H1 (cell line): ENCODE measurements around the gene SMU1. TPM values are rescaled to one million over a fixed set of nuclear protein-coding genes. Genes with fewer than 3 reads are reported as not detected.

ENCODE experiments used
- CTCF ChIA-PET: fragments of 300-600 bp; sonication (Branson Sonifier 250); formaldehyde crosslinking; loops from one replicate; lab custom pipeline; 2021; ENCODE audit not compliant: partially characterized antibody; lab: Charles Lee
- POLR2A ChIA-PET: fragments of 300-600 bp; sonication (Branson Sonifier 250); formaldehyde crosslinking; loops from one replicate; lab custom pipeline; 2021; ENCODE audit warnings: inconsistent platforms; ENCODE audit not compliant: partially characterized antibody; lab: Charles Lee
- DNase-seq, 2 experiments: peaks; one replicate each; pipeline versions ENCODE4 v3.0.0 to v3.0.0-alpha.2; 2010 to 2022; ENCODE audit warnings: low spot score in 2 of 2, low read depth in 1 of 2, mixed read lengths in 1 of 2
- FAIRE-seq: peaks from 2 replicates; lab custom pipeline; 2011; peaks lifted over from hg19 to GRCh38; lab: Jason Lieb, UNC
- H2AFZ ChIP-seq: 2 replicates; pipeline ENCODE4 v1.8.1; 2012; ENCODE audit warnings: low read length, inconsistent platforms
- H2AK5ac ChIP-seq: 2 replicates; pipeline ENCODE4 v1.6.1; 2013; ENCODE audit warnings: low read depth, low read length
- H2BK120ac ChIP-seq: replicated peaks from 2 replicates; pipeline ENCODE3; 2013; ENCODE audit warnings: low read depth, low read length, inconsistent platforms
- H2BK12ac ChIP-seq: 2 replicates; pipeline ENCODE4 v1.6.1; 2013; ENCODE audit warnings: low read depth, low read length
- H2BK15ac ChIP-seq: 2 replicates; pipeline ENCODE4 v1.6.1; 2013; ENCODE audit warnings: low read length
- H2BK20ac ChIP-seq: 2 replicates; pipeline ENCODE4 v1.6.1; 2013; ENCODE audit warnings: low read length
- H2BK5ac ChIP-seq: 2 replicates; pipeline ENCODE4 v1.6.1; 2013; ENCODE audit warnings: low read depth, low read length
- H3K14ac ChIP-seq: 2 replicates; pipeline ENCODE4 v1.6.1; 2013; ENCODE audit warnings: inconsistent platforms; ENCODE audit not compliant: insufficient read length
- H3K18ac ChIP-seq: 2 replicates; pipeline ENCODE4 v1.6.1; 2013; ENCODE audit warnings: low read length; ENCODE audit errors: extremely low read depth
- H3K23ac ChIP-seq: 2 replicates; pipeline ENCODE4 v1.6.1; 2013; ENCODE audit warnings: inconsistent platforms; ENCODE audit not compliant: insufficient read length
- H3K23me2 ChIP-seq: 2 replicates; pipeline ENCODE4 v1.6.1; 2013; ENCODE audit warnings: low read depth, low read length
- H3K27ac ChIP-seq: 2 replicates; pipeline ENCODE4 v1.6.1; 2011; ENCODE audit warnings: low read depth, low read length, inconsistent platforms
- H3K27me3 ChIP-seq, 4 experiments: replicated peaks in 1 of 4; 1 replicate in 1 of 4; 2 replicates in 3 of 4; pipeline versions ENCODE4 v1.6.1 to v1.8.1; 2011 to 2013; ENCODE audit warnings: low read length in 3 of 4, mild to moderate bottlenecking in 3 of 4, inconsistent platforms in 2 of 4, mixed read lengths in 2 of 4, moderate library complexity in 1 of 4; ENCODE audit not compliant: control insufficient read depth in 3 of 4, insufficient read depth in 3 of 4; ENCODE audit errors: extremely low read depth in 1 of 4
- H3K36me3 ChIP-seq, 4 experiments: 2 replicates each; pipeline versions ENCODE4 v1.6.1 to v1.8.1; 2011 to 2013; ENCODE audit warnings: mild to moderate bottlenecking in 4 of 4, low read length in 3 of 4, moderate library complexity in 2 of 4, control low read depth in 1 of 4, inconsistent platforms in 1 of 4; ENCODE audit not compliant: insufficient read depth in 4 of 4, control insufficient read depth in 2 of 4
- H3K4ac ChIP-seq: replicated peaks from 2 replicates; pipeline ENCODE3; 2013; ENCODE audit warnings: low read length, low read depth, mixed read lengths, inconsistent platforms; ENCODE audit not compliant: insufficient read length
- H3K4me1 ChIP-seq, 4 experiments: replicated peaks in 1 of 4; 1 replicate in 1 of 4; 2 replicates in 3 of 4; pipeline versions ENCODE4 v1.6.1 to v1.8.1; 2011 to 2013; ENCODE audit warnings: low read length in 3 of 4, inconsistent platforms in 2 of 4, mixed read lengths in 1 of 4; ENCODE audit not compliant: insufficient read depth in 4 of 4, control insufficient read depth in 3 of 4
- H3K4me2 ChIP-seq, 2 experiments: 2 replicates each; pipeline versions ENCODE4 v1.6.1 to v1.8.1; 2011 to 2013; ENCODE audit warnings: low read depth in 2 of 2, low read length in 2 of 2, control low read depth in 1 of 2, inconsistent platforms in 1 of 2, mild to moderate bottlenecking in 1 of 2; ENCODE audit not compliant: insufficient read depth in 1 of 2
- H3K4me3 ChIP-seq, 4 experiments: fragments of 200-600, 300-600 bp in 1 of 4; sonication (generic), shearing (Covaris generic), sonication (Bioruptor Twin) in 1 of 4; 2 replicates each; pipeline versions ENCODE4 v1.5.1 to v1.8.1; 2011 to 2016; ENCODE audit warnings: low read length in 4 of 4, low read depth in 3 of 4, control low read depth in 2 of 4, inconsistent platforms in 2 of 4, mild to moderate bottlenecking in 2 of 4, mixed read lengths in 1 of 4, moderate library complexity in 1 of 4; ENCODE audit not compliant: insufficient read depth in 2 of 4; ENCODE audit errors: extremely low read depth in 1 of 4
- H3K56ac ChIP-seq: replicated peaks from 2 replicates; pipeline ENCODE3; 2013; ENCODE audit warnings: low read depth, mild to moderate bottlenecking, mixed read lengths, low read length, inconsistent platforms; ENCODE audit not compliant: insufficient read length
- H3K79me1 ChIP-seq: 2 replicates; pipeline ENCODE4 v1.6.1; 2013; ENCODE audit warnings: low read depth, low read length, control low read depth
- H3K79me2 ChIP-seq, 2 experiments: 2 replicates each; pipeline versions ENCODE4 v1.6.1 to v1.8.1; 2012 to 2013; ENCODE audit warnings: low read length in 2 of 2, mild to moderate bottlenecking in 2 of 2, inconsistent platforms in 1 of 2; ENCODE audit not compliant: insufficient read depth in 2 of 2, control insufficient read depth in 1 of 2
- H3K9ac ChIP-seq, 4 experiments: replicated peaks in 1 of 4; 1 replicate in 1 of 4; 2 replicates in 3 of 4; pipeline versions ENCODE4 v1.6.1 to v1.8.1; 2011 to 2013; ENCODE audit warnings: low read depth in 3 of 4, low read length in 3 of 4, control low read depth in 2 of 4, mild to moderate bottlenecking in 2 of 4, moderate library complexity in 2 of 4, inconsistent platforms in 1 of 4; ENCODE audit errors: extremely low read depth in 1 of 4
- H3K9me3 ChIP-seq, 2 experiments: 2 replicates each; pipeline versions ENCODE4 v1.6.1 to v1.8.1; 2012 to 2013; ENCODE audit warnings: mild to moderate bottlenecking in 2 of 2, moderate library complexity in 2 of 2, control low read depth in 1 of 2, inconsistent platforms in 1 of 2, low read depth in 1 of 2, low read length in 1 of 2, mixed read lengths in 1 of 2; ENCODE audit not compliant: insufficient read depth in 2 of 2
- H4K20me1 ChIP-seq, 2 experiments: replicated peaks in 1 of 2; 2 replicates each; pipeline versions ENCODE3 to v1.8.1; 2011 to 2013; ENCODE audit warnings: inconsistent platforms in 2 of 2, low read length in 2 of 2, mild to moderate bottlenecking in 1 of 2; ENCODE audit not compliant: insufficient read depth in 2 of 2, control insufficient read depth in 1 of 2
- H4K5ac ChIP-seq: 2 replicates; pipeline ENCODE4 v1.6.1; 2013; ENCODE audit warnings: low read length, low read depth, mixed read lengths, inconsistent platforms; ENCODE audit not compliant: insufficient read length
- H4K8ac ChIP-seq: 2 replicates; pipeline ENCODE4 v1.8.0; 2013; ENCODE audit warnings: mild to moderate bottlenecking, moderate library complexity, low read length, inconsistent platforms; ENCODE audit not compliant: insufficient read depth; ENCODE audit errors: extremely low read depth
- H4K91ac ChIP-seq: replicated peaks from 2 replicates; pipeline ENCODE3; 2013; ENCODE audit warnings: low read length, mixed read lengths, inconsistent platforms; ENCODE audit not compliant: insufficient read length
- SIRT6 ChIP-seq: IDR thresholded peaks from one replicate; pipeline ENCODE4 v1.7.1; 2012; ENCODE audit warnings: low read length, inconsistent platforms
- WGBS, 2 experiments: shearing (Covaris generic) in 1 of 2; methylation state at CpG; one replicate each; pipeline versions ENCODE4 v1.1.6 to v1.1.7; 2013 to 2015; ENCODE audit warnings: low lambda C conversion rate in 2 of 2, mixed read lengths in 2 of 2, inconsistent platforms in 1 of 2, low coverage in 1 of 2, missing lambda C conversion rate in 1 of 2; ENCODE audit not compliant: insufficient replicate concordance in 2 of 2, insufficient coverage in 1 of 2, insufficient read length in 1 of 2; ENCODE audit errors: extremely low coverage in 1 of 2, missing lambda C conversion rate in 1 of 2; 5-methylcytosine and 5-hydroxymethylcytosine counted together
- polyA plus RNA-seq, 7 experiments: library from polyadenylated mRNA; depleted of rRNA in 3 of 7; stranded (reverse) in 5 of 7; unstranded in 2 of 7; fragments of >200 nt in 5 of 7; fragments of 200-250 nt in 2 of 7; gene quantifications; 1 replicate in 5 of 7; 2 replicates in 1 of 7; 4 replicates in 1 of 7; pipeline versions ENCODE4 v1.2.1 to v1.2.3, GENCODE V29; 2011 to 2013; ENCODE audit warnings: missing spikeins in 2 of 7, mixed read lengths in 2 of 7
- total RNA-seq: library from RNA; stranded (reverse); fragmentation: NEBNext Ultra II Directional; extraction: Animal tissue kit (Norgen Biotek cat#: 25700); gene quantifications from 2 replicates; pipeline ENCODE4 v1.2.1, GENCODE V29; 2021

Gene SMU1
- total and polyA plus RNA-seq, 2 of the 8 experiments (the other 6 are each of a cell fraction or from before 2014, with no cell fraction given), result 8.4 to 26.0 TPM

DNA sequence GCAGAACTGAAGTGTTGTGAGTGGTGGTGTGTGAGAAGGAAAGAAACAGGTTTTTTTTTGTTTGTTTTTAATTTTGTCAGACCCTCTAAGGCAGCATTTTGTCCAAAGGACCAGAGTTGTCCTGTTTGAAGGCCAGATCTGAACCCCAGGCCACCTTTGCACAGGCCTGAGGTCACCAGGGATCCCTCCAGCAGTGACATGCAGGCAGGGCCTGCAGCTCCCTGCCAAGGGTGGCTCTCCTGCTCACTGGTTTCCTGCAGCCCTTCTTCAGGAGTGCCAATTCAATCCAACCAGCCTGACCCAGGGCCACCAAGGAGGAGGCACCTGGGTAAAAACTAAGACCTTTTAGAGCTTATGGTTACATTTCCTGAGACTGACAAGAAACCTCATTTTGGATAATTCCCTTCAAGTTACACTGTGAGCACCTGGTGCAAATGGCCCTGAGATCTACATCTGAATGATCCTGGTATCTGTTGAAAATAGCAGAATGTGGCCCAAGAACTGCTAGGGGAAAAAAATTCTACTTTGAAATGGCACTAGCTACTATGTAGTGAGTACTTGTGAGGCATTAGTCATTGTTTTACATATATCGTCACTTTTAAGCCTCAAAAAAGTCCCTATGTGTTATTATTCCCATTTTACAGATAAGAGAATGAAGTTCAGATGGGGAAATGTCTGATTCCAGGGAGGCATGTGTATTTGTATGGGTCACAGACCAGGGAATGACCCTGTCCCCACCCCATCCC, 33.5 kb upstream of the SMU1 start:
- no peaks in the 10 kb centered on the region for H3K36me3 ChIP-seq
- CTCF ChIA-PET, result interaction anchor here (1.0 to 1.5 kb wide), 4 partner anchors 29 to 116 kb away, joined by 3 to 4 read pairs (median 4); no protein-coding TSS in a partner anchor
- no peak overlapping the region for H2AK5ac ChIP-seq
- H3K4me1 ChIP-seq, result peaks cover 0 to 4% (median 1%) of the 10 kb centered on the region in 4 experiments; a peak in 3 of 7 replicates
- no peak overlapping the region for H2BK12ac ChIP-seq
- no peak for FAIRE-seq
- H2BK15ac ChIP-seq, result no peak overlapping the region
- no peak overlapping the region for H3K14ac ChIP-seq
- no peak overlapping the region for H2AFZ ChIP-seq
- no peak overlapping the region for H3K23ac ChIP-seq
- H4K91ac ChIP-seq, result no peak overlapping the region
- no peak overlapping the region for H2BK120ac ChIP-seq
- no peak overlapping the region for H3K27ac ChIP-seq
- no peak overlapping the region for H2BK5ac ChIP-seq
- no peak overlapping the region for H3K56ac ChIP-seq
- H3K9ac ChIP-seq, result no peak overlapping the region
- TF ChIP-seq SIRT6, result no peak
- no peak for DNase-seq
- H2BK20ac ChIP-seq, result no peak overlapping the region
- POLR2A ChIA-PET, result interaction anchor here (1.0 kb wide), 1 partner anchor 86 kb away, joined by 3 read pairs; no protein-coding TSS in a partner anchor
- no peak overlapping the region for H4K8ac ChIP-seq
- no peaks in the 10 kb centered on the region for H3K9me3 ChIP-seq
- H3K18ac ChIP-seq, result no peak overlapping the region
- no peaks in the 10 kb centered on the region for H4K20me1 ChIP-seq
- no peaks in the 10 kb centered on the region for H3K79me1 ChIP-seq
- H4K5ac ChIP-seq, result no peak overlapping the region
- no peaks in the 10 kb centered on the region for H3K23me2 ChIP-seq
- 76% methylated on average over 1 of the region's 1 CpG; no CpG with 5 or more reads in 1 of the 2 experiments for WGBS, 2 experiments
- H3K79me2 ChIP-seq, result no peaks in the 10 kb centered on the region
- no peak overlapping the region for H3K4me3 ChIP-seq
- no peaks in the 10 kb centered on the region for H3K27me3 ChIP-seq
- no peak overlapping the region for H3K4ac ChIP-seq
- no peak overlapping the region for H3K4me2 ChIP-seq
